Chondrocyte (in vitro differentiated cells): ENCODE results near the gene NASP. TPM values are rescaled to one million over a fixed set of nuclear protein-coding genes. Genes with fewer than 3 reads are reported as not detected.

ENCODE experiments used
- DNase-seq: peaks from one replicate; pipeline ENCODE4 v3.0.0; 2021; ENCODE audit warnings: mixed read lengths, low spot score
- H3K27ac Mint-ChIP-seq: one replicate; pipeline ENCODE4 v1.8.0; 2021; ENCODE audit warnings: mild to moderate bottlenecking, moderate library complexity, mixed read lengths; ENCODE audit not compliant: unreplicated experiment
- H3K27me3 Mint-ChIP-seq: 2 replicates; pipeline ENCODE4 v1.8.0; 2021; ENCODE audit warnings: low read depth, mixed read lengths
- H3K36me3 Mint-ChIP-seq: 2 replicates; pipeline ENCODE4 v1.8.0; 2021; ENCODE audit warnings: low read depth, mixed read lengths
- H3K4me1 Mint-ChIP-seq: 2 replicates; pipeline ENCODE4 v1.8.0; 2021; ENCODE audit warnings: low read depth, mild to moderate bottlenecking, mixed read lengths
- H3K4me3 Mint-ChIP-seq: one replicate; pipeline ENCODE4 v1.8.0; 2021; ENCODE audit warnings: mild to moderate bottlenecking, moderate library complexity, mixed read lengths; ENCODE audit not compliant: unreplicated experiment
- H3K9me3 Mint-ChIP-seq: 2 replicates; pipeline ENCODE4 v1.8.0; 2021; ENCODE audit warnings: low read depth, mixed read lengths
- total RNA-seq: library from RNA; stranded (reverse); gene quantifications from 3 replicates; pipeline ENCODE4 v1.2.1, GENCODE V29; 2021
- TF ChIP-seq, protein P1 (sequence below): fragments of 200-600 bp; sonication (generic); IDR thresholded peaks from 2 replicates; pipeline ENCODE4 v1.5.0; 2021; ENCODE audit warnings: antibody characterized with exemption, mild to moderate bottlenecking, moderate library complexity

Gene NASP
- total RNA-seq, 1 donor from 2014 or later, result 42.3 TPM

DNA sequence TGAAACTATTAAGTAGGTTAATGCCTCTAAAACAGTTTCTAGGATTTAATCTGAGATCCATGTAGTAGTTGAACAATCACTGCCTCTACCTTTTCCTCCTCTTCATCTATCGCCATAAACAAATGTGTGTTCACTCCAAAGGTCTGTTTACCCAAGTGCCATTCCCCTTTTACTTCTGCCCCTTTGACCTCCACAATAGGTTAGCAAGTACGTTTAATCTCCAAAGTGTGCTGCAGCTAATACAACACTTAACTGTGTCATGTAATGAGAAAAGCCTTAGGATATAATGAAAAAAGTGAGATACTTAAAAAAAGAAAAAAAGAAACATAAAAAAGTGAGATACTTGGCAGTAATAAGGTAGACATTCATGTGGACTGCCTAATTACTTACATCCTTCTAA is 74.3 kb downstream of the NASP start:
- Mint-ChIP-seq H3K9me3 (no peaks in the 10 kb centered on the region), H3K4me1 (peaks cover 2% of the 10 kb centered on the region), H3K27ac (no peak overlapping the region), H3K36me3 (peaks cover 24% of the 10 kb centered on the region), H3K27me3 (no peaks in the 10 kb centered on the region), H3K4me3 (no peak overlapping the region)
- DNase-seq, result no peak
- TF ChIP-seq, protein P1, sequence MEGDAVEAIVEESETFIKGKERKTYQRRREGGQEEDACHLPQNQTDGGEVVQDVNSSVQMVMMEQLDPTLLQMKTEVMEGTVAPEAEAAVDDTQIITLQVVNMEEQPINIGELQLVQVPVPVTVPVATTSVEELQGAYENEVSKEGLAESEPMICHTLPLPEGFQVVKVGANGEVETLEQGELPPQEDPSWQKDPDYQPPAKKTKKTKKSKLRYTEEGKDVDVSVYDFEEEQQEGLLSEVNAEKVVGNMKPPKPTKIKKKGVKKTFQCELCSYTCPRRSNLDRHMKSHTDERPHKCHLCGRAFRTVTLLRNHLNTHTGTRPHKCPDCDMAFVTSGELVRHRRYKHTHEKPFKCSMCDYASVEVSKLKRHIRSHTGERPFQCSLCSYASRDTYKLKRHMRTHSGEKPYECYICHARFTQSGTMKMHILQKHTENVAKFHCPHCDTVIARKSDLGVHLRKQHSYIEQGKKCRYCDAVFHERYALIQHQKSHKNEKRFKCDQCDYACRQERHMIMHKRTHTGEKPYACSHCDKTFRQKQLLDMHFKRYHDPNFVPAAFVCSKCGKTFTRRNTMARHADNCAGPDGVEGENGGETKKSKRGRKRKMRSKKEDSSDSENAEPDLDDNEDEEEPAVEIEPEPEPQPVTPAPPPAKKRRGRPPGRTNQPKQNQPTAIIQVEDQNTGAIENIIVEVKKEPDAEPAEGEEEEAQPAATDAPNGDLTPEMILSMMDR, result no peak

DNA sequence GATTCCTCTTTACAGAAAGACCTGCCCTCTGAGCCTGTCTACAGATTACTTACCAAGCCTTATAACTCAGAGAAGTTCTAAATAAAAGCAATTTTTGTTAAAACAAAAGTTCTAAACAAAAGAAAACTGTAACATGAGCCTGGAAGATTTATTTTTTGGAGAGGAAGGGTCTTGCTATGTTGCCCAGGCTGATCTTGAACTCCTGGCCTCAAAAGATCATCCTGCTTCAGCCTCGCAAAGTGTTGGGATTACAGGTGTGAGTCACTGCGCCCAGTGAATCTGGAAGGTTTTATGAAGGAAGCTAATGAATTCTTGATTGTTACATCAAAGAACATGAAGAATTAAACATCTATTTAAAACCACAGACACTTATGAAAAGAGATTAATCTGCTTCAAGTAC is 75.4 kb downstream of the NASP start:
- no peak overlapping the region for H3K4me3 Mint-ChIP-seq
- H3K9me3 Mint-ChIP-seq, result no peaks in the 10 kb centered on the region
- H3K27ac Mint-ChIP-seq, result no peak overlapping the region
- no peaks in the 10 kb centered on the region for H3K27me3 Mint-ChIP-seq
- DNase-seq, result no peak
- TF ChIP-seq, protein P1, result no peak
- H3K36me3 Mint-ChIP-seq, result peaks cover 25% of the 10 kb centered on the region
- H3K4me1 Mint-ChIP-seq, result peaks cover 6% of the 10 kb centered on the region

DNA sequence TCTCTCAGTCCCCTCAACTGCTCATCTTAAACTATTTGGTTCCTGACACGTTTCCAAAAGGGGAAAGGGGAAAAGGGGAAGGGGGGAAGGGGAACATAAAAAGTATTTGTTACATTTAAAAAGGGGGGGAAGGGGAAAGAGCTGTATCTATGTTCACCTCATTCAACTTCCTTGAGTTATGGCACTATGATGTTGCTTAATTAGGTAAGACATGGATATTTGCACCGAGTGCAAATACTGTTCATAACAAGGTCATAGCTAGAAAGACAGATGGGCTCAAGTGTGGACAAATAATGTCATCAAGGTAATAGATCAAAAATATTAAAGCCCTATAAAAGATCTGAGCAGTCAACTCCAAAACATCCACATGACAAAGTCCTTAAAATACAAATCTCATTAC is 76.5 kb downstream of the NASP start:
- Mint-ChIP-seq H3K27ac (no peak overlapping the region), H3K36me3 (peaks cover 17% of the 10 kb centered on the region), H3K9me3 (no peaks in the 10 kb centered on the region), H3K4me1 (peaks cover 9% of the 10 kb centered on the region), H3K4me3 (no peak overlapping the region), H3K27me3 (no peaks in the 10 kb centered on the region)
- DNase-seq, result no peak
- TF ChIP-seq, protein P1, result no peak

DNA sequence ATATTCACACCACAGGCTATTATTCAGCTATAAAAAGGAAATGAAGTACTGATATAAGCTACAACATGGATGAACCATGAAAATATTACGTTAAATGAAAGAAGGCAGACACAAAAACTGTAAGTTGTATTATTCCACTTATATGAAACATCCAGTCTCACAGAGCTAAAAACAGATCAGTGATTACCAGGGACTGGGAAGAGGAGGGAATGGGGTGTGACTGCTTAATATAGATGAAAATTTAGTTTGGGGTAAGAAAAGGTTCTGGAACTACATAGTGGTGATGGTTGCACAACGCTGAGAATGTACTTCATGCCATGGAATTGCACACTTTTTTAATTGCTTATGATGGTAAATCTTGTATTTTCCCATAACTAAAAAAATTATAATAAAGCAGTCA is 83.0 kb downstream of the NASP start:
- Mint-ChIP-seq H3K4me3 (no peak overlapping the region), H3K36me3 (peaks cover 1% of the 10 kb centered on the region), H3K27me3 (no peaks in the 10 kb centered on the region), H3K27ac (peak overlapping the region; percentile 28), H3K9me3 (no peaks in the 10 kb centered on the region), H3K4me1 (peaks cover 53% of the 10 kb centered on the region)
- TF ChIP-seq, protein P1, result no peak
- DNase-seq, result no peak

DNA sequence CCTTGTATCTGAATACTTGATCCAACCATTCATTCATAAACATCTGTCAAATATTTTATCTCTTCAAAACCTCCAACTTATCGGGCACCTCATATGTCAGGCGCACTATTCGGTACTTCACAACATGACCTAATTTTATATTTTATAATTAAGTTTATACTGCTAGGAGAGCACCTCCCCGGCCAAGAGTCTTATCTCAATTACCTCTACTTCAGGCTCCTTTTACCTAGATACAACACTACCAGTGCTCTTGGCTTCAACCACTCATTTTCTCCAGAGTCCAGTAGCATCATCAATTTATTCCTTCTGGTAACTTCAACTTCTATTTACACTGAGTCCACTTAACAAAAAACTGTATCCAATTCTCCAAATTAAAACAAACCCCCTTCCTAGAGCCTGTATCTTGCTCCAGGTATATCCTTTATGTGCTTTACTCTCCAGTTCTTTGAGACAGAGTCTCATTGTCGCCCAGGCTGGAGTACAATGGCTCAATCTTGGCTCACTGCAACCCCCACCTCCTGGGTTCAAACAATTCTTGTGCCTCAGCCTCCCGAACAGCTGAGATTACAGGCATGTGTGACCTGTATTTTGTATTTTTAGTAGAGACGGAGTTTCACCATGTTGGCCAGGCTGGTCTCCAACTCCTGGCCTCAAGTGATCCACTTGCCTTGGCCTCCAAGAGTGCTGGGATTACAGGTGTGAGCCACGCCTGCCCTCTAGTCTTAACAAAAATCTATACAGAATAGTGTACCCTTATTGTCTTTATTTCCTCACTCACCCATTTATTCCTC is 83.7 kb downstream of the NASP start:
- Mint-ChIP-seq H3K9me3 (no peaks in the 10 kb centered on the region), H3K27ac (peak overlapping the region; percentile 25), H3K36me3 (peaks cover 1% of the 10 kb centered on the region), H3K4me1 (peaks cover 55% of the 10 kb centered on the region), H3K4me3 (no peak overlapping the region), H3K27me3 (no peaks in the 10 kb centered on the region)
- DNase-seq, result no peak
- TF ChIP-seq, protein P1, result no peak

Other genes with a start within 250 kb of the NASP start
- gene TOE1, start 243.9 kb upstream of the NASP start, total RNA-seq, result 5.2 to 6.2 TPM (median 5.5 TPM) in 3 replicates
- gene MUTYH, start 243.6 kb upstream of the NASP start, total RNA-seq, result 12.1 to 20.6 TPM (median 12.8 TPM) in 3 replicates
- 1.3 to 2.7 TPM (median 1.6 TPM) in 3 replicates for gene TESK2, start 92.9 kb upstream of the NASP start, total RNA-seq
- gene CCDC163, start 84.0 kb upstream of the NASP start, total RNA-seq, result 1.6 to 2.0 TPM (median 1.8 TPM) in 3 replicates
- 4.6 to 8.9 TPM (median 5.9 TPM) in 3 replicates for gene MMACHC, start 83.7 kb upstream of the NASP start, total RNA-seq
- gene PRDX1, start 62.2 kb upstream of the NASP start, total RNA-seq, result 291 to 523 TPM (median 297 TPM) in 3 replicates
- 154 to 206 TPM (median 167 TPM) in 3 replicates for gene AKR1A1, start 33.2 kb upstream of the NASP start, total RNA-seq
- 0.90 to 2.8 TPM (median 0.90 TPM) in 3 replicates for gene CCDC17, start 40.0 kb downstream of the NASP start, total RNA-seq
- gene GPBP1L1, start 102.5 kb downstream of the NASP start, total RNA-seq, result 82.5 to 85.5 TPM (median 84.0 TPM) in 3 replicates
- gene TMEM69, start 104.1 kb downstream of the NASP start, total RNA-seq, result 11.8 to 17.2 TPM (median 15.1 TPM) in 3 replicates
- gene IPP, start 166.6 kb downstream of the NASP start, total RNA-seq, result 20.3 to 22.7 TPM (median 20.4 TPM) in 3 replicates
- 51.2 to 61.8 TPM (median 53.2 TPM) in 3 replicates for gene MAST2, start 219.6 kb downstream of the NASP start, total RNA-seq